A673 (cell line): ENCODE measurements around the gene LIAS.

Experiments
- CTCF ChIP-seq: fragments of 300-800, 200-600 bp; sonication (generic); conservative IDR thresholded peaks from 2 replicates; pipeline ENCODE4 v1.5.1; 2017; ENCODE audit warnings: low read depth, mild to moderate bottlenecking, antibody characterized with exemption, low read length, moderate library complexity, mixed read lengths
- EZH2 ChIP-seq: fragments of 200-600 bp; sonication (generic); IDR thresholded peaks from 2 replicates; pipeline ENCODE4 v1.6.1; 2017; ENCODE audit warnings: borderline replicate concordance, low read depth, mild to moderate bottlenecking, mixed read lengths, antibody characterized with exemption, low read length; ENCODE audit not compliant: poor library complexity, severe bottlenecking

- TF ChIP-seq CTCF (no peak), EZH2 (no peak)
These were observed 43.1 kb upstream of the LIAS start for GRCh38 chr4:39415678-39416283.
